Measurements from ENCODE around the gene DUSP14. TPM values are rescaled to one million over a fixed set of nuclear protein-coding genes. Genes with fewer than 3 reads are reported as not detected.

Gene DUSP14
- total and polyA plus RNA-seq, 9 of the 15 experiments (the other 6 are each of a cell fraction or from before 2014, with no cell fraction given) = 20.2 to 74.0 (median 31.8) TPM

DNA sequence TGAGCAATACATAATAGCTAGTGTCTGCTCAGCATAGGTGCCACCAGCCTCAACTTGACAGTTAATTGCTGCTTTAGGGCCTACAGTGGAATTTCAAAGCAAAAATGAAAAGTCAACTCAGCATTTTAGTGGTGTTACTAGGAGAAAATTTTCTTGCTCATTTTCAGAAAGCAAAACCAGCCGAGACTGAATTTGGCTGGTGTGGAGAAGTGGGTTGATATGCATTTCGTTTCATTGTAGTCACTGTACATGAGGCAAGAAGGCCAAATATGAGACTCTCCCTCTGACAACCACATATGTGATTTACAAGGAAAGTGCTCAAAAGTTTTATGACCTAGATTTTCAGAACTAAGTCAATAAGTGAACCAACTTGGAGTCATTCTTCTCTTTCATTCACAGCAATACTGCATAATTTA, 54.0 kb downstream of the DUSP14 start (continued):
- TF ChIP-seq C11orf30 (IDR thresholded peaks at IDR 0.05; ENCODE audit: low read depth) (peak; percentile 78), RBM22 (IDR thresholded peaks at IDR 0.05; ENCODE audit: low read depth, low read length, poor library complexity, severe bottlenecking) (no peak), NR3C1 (CRISPR knock-in tag; IDR thresholded peaks at IDR 0.05) (no peak), MAFK (IDR thresholded peaks at IDR 0.05; ENCODE audit: low read length) (peak; percentile 46; the same call in 1 of the 2 replicates), RAD21 (CRISPR knock-in tag; conservative IDR thresholded peaks at IDR 0.05 in 1 of 2, IDR thresholded peaks at IDR 0.05 in 1 of 2) (no peak)
- TF ChIP-seq, protein P1, sequence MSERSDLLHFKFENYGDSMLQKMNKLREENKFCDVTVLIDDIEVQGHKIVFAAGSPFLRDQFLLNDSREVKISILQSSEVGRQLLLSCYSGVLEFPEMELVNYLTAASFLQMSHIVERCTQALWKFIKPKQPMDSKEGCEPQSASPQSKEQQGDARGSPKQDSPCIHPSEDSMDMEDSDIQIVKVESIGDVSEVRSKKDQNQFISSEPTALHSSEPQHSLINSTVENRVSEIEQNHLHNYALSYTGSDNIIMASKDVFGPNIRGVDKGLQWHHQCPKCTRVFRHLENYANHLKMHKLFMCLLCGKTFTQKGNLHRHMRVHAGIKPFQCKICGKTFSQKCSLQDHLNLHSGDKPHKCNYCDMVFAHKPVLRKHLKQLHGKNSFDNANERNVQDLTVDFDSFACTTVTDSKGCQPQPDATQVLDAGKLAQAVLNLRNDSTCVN (CRISPR knock-in tag; IDR thresholded peaks at IDR 0.05) = no peak

DNA sequence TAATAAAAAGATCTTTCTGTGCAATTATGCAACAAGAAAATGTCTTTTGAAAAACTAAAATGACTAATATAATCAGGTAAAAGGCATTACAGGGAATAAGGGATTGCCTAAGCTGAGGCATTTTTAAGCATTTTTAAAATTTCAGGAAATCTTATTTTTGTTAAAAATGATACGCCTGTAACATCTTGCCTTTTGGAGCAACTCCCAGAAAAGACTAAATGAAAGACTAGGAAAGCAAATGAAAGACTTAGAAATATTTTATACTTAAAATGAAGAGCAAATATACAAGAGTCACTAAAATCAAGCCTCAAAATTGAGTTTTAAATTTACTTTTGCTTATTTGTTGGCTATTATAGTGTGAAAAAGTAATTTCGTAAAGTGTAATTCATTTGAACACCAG, 55.8 kb downstream of the DUSP14 start:
- ATAC-seq (no peak), FAIRE-seq (no peak), DNase-seq (ENCODE audit: extremely low read depth in 1 of 4, low spot score in 3 of 4) (no peak)
- no peaks in the 10 kb centered on the region for H3K27me3 ChIP-seq (ENCODE audit: control insufficient read depth in 2 of 2, insufficient read depth in 2 of 2, low read length in 2 of 2)
- H3K4me3 ChIP-seq = no peak overlapping the region
- no peak overlapping the region for H2AFZ ChIP-seq (ENCODE audit: low read depth, low read length)
- 100% methylated on average over 2 of the region's 2 CpGs for WGBS (ENCODE audit: insufficient coverage, low coverage, missing lambda C conversion rate)
- no peaks in the 10 kb centered on the region for H3K9me3 ChIP-seq (replicated peaks; ENCODE audit: control insufficient read depth, insufficient read depth, low read depth, low read length)
- no peak for TF ChIP-seq BMI1 (IDR thresholded peaks at IDR 0.05; ENCODE audit: low read length)
- TF ChIP-seq GTF2E2 (tag; IDR thresholded peaks at IDR 0.05) = no peak
- no peak for TF ChIP-seq ZNF507 (tag; conservative IDR thresholded peaks at IDR 0.05)
- TF ChIP-seq, protein P2, sequence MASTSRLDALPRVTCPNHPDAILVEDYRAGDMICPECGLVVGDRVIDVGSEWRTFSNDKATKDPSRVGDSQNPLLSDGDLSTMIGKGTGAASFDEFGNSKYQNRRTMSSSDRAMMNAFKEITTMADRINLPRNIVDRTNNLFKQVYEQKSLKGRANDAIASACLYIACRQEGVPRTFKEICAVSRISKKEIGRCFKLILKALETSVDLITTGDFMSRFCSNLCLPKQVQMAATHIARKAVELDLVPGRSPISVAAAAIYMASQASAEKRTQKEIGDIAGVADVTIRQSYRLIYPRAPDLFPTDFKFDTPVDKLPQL (IDR thresholded peaks at IDR 0.05; ENCODE audit: extremely low read depth, insufficient read length) = no peak
- TF ChIP-seq ARNT (IDR thresholded peaks at IDR 0.05) = no peak
- intact Hi-C loops (cut with micrococcal nuclease) = no loop called here
- H3K4me2 ChIP-seq (ENCODE audit: insufficient read depth, low read length) = no peak overlapping the region
- in situ Hi-C loops (cut with MboI) = no loop called here
- no peak overlapping the region for H3K9ac ChIP-seq (ENCODE audit: insufficient read depth in 1 of 2, low read depth in 2 of 2, low read length in 2 of 2)
- BruUV-seq (replicated peaks) = no TSS peak
- H3K27ac ChIP-seq (ENCODE audit: extremely low read depth, low read depth, low read length) = no peak overlapping the region
- ChIA-PET CTCF (ENCODE audit: low intra/inter-chr PET ratio) (no interaction called here), POLR2A (no interaction called here)
- peaks cover 25% of the 10 kb centered on the region for H3K36me3 ChIP-seq (ENCODE audit: control insufficient read depth, insufficient read depth, low read length)
- no peaks in the 10 kb centered on the region for H4K20me1 ChIP-seq (replicated peaks; ENCODE audit: control insufficient read depth, insufficient read depth, low read length)
- H3K9me1 ChIP-seq (ENCODE audit: control insufficient read depth, insufficient read depth, low read length) = no peaks in the 10 kb centered on the region
- no peaks in the 10 kb centered on the region for H3K79me2 ChIP-seq (ENCODE audit: control insufficient read depth, insufficient read depth, low read length)
- H3K4me1 ChIP-seq (replicated peaks in 1 of 2; ENCODE audit: control insufficient read depth in 2 of 2, insufficient read depth in 2 of 2, low read length in 2 of 2) = no peaks in the 10 kb centered on the region
